Fibroblast of skin of left quadriceps (primary cell): Measurements from ENCODE around the gene MRLN.
"Not testable (repeated sequence)": the region's sequence is repeated elsewhere in the genome, so short reads cannot be mapped to it uniquely, and the experiment has no call there.

Experiments
- DNase-seq, 2 experiments: peaks; one replicate each; pipeline ENCODE4 v3.0.0-alpha.2; 2013; ENCODE audit warnings: low read depth in 2 of 2

The MRLN gene

DNA sequence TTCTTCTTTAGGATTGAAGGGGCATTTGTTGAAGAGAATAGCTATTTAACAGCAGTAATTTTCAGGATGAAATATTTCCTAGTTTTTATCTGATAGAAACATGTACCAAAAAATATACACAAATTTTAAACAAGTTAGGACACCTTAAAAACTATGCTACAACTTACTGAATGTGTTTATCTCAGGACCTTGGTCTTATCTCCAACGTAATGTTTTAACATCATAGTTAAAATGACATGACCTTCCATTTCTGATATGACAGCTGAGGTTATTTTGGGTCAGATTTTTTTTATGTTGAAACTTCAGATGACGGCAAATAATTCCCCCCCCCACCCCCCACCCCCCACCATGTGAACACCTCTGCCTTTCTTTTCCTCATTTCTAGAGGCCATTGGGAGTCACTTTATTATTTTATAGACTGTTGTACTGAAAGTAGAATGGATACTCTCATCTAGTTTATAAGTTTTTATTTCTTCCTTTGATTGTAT lies 8.0 kb downstream of the MRLN start:
- DNase-seq = no peak

DNA sequence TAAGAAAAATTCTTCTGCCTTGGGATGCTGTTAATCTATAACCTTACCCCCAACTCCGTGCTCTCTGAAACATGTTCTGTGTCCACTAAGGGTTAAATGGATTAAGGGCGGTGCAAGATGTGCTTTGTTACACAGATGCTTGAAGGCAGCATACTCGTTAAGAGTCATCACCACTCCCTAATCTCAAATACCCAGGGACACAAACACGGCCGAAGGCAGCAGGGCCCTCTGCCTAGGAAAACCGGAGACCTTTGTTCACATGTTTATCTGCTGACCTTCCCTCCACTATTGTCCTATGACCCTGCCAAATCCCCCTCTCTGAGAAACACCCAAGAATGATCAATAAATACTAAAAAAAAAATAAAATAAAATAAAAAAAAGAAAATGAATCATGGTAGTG lies 8.5 kb downstream of the MRLN start:
- not testable (repeated sequence) for DNase-seq

DNA sequence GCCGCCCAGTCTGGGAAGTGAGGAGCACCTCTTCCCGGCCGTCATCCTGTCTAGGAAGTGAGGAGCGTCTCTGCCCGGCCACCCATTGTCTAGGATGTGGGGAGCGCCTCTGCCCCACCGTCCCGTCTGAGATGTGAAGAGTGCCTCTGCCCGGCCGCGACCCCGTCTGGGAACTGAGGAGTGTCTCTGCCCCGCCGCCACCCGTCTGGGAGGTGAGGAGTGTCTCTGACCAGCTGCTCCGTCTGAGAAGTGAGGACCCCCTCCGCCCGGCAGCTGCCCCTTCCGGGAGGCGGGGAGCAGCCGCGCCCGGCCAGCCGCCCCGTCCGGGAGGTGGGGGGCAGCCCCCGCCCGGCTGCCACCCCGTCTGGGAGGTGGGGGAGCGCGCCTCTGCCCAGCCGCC lies 9.1 kb downstream of the MRLN start:
- not testable (repeated sequence) for DNase-seq

DNA sequence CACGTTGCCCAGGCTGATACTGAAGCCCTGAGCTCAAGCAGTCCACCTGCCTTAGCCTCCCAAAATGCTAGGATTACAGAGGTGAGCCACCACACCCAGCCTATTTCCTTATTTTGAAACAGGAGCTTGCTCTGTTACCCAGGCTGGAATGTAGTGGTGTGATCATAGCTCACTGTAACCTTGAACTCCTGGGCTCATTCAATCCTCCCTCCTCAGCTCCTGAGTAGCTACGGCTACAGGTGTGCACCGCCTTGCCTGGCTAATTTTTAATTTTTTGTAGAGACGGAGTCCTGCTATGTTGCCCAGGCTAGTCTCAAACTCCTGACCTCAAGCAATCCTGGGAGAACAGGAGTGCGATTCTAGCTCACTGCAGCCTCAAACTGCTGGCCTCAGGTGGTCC lies 11.7 kb downstream of the MRLN start:
- no peak for DNase-seq

DNA sequence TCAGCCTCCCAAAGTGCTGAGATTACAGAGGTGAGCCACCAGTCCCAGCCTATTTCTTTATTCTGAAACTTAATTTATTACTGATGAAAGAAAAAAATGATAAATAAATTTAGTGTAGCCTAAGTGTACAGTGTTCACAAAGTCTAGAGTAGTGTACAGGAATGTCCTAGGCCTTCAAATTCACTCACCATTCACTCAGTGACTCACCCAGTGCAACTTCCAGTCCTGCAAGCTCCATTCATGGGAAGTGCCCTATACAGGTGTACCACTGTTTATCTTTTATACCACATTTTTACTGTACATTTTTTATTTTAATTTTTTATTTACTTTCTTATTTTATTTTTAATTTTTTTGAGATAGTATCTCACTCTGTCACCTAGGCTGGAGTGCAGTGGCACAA lies 12.2 kb downstream of the MRLN start:
- no peak for DNase-seq

DNA sequence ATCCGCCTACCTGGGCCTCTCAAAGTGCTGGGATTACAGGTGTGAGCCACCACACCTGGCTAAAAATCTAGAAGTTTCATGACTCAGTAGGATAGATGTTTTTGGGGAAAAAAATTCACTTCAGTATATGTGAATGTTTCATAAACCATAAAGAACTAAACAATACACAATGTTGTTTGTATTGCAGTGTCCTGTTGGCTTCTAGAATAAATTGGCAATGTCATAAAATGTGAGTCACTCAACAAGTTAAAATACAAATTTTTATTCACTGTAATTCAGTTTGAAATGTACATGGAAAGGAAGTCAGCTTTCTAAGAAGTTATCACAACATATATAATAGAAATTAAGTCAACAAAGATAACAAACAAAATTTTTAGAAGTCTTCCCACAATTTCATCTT lies 16.5 kb downstream of the MRLN start:
- DNase-seq = no peak

DNA sequence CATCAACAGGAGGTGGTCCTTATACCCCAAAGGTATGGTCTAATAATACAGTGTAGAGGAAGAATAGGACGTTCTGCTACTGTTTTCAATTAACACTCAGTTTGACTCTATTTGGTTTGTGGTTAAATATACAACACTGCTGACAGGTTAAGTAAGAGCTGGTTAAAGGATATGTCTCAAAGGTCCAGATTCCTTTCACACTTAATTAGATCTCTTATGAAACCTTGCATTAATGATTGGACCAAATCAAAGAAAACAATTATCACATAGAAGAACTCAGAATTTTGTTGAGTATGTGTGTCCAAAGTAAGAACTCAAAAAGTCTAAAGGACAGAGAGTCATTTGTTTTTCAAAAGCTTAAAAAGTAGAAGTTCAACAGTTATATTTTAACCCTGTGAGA lies 18.0 kb downstream of the MRLN start:
- no peak for DNase-seq

DNA sequence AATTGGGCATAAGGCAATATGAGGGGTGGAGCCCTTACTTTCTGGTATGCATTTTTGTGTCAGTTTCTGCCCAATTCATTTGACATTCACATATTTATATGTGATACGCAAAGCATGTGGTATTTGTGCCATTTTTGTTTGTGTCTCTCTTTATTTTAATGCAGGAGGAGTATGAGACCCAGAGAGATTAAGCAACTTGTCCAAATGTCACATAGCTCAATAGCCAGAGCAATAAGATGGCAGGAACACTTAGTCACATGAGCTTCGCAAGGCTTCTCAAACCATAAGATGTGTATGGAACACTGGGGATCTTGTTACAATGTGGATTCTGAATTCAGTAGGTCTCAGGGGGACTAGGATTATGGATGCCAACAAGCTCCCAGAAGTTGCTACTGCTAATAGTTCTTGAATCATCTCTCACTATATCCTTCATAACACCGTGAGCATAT lies 19.2 kb downstream of the MRLN start:
- DNase-seq = no peak

DNA sequence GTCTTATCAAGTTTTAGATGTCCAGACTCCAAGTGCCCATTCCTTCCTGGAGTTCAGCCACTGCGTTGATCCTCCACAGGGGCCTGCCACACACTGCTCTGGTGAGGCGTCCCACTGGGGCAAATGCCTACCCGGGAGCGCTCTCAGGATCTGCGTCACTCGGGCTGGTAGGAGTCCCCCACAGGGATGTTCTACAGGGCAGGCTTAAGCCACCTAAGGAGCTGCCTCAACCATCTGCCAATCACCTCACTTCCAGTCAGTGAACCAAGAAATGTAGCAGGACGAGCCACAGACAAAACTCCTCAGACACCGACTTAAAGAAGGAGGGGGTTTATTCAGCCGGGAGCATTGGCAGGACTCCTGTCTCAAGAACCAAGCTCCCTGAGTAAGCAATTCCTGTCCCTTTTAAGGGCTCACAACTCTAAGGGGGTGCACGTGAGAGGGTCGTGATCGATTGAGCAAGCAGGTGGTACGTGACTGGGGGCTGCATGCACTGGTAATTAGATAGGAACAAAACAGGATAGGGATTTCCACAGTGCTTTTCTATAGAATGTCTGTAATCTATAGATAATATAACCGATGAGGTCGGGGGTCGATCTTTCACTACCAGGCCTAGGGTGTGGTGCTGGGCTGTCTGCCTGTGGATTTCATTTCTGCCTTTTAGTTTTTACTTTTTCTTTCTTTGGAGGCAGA lies 19.8 kb downstream of the MRLN start:
- not testable (repeated sequence) for DNase-seq

DNA sequence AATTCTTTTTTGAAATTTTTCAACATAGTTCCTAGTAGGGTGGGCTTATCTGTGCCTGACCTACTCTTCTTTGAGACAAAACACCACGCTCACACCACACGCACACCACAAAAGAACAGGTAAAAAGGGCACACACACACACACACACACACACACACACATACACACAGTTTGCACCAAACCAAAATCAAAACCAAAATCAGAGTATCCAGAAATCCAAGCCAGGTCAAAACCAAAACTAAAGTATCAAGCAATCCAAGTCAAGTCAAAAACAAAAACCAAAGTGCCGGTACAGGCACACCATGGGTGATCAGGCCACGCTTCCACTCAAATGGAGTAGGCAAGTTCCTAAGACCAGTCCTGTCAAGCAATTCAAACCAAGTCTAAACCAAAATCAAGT lies 20.4 kb downstream of the MRLN start:
- DNase-seq = not testable (repeated sequence)

DNA sequence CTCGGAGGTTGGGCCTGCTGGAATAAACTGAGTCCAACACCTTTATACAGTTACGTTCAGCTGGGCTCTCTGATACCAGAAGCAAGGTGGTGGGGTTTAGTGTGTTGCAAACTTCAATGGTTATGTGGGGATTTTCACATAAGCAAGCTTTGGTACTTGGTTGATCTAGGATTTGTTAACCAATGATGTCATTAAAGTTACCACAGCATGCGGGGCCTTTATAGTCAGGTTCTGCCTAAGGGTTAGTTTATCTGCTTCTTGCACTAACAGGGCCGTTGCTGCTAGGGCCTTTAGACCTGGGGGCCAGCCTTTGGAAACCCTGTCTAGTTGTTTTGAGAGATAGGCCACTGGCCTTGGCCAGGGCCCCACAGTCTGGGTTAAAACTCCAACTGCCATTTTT lies 24.1 kb downstream of the MRLN start:
- not testable (repeated sequence) for DNase-seq

DNA sequence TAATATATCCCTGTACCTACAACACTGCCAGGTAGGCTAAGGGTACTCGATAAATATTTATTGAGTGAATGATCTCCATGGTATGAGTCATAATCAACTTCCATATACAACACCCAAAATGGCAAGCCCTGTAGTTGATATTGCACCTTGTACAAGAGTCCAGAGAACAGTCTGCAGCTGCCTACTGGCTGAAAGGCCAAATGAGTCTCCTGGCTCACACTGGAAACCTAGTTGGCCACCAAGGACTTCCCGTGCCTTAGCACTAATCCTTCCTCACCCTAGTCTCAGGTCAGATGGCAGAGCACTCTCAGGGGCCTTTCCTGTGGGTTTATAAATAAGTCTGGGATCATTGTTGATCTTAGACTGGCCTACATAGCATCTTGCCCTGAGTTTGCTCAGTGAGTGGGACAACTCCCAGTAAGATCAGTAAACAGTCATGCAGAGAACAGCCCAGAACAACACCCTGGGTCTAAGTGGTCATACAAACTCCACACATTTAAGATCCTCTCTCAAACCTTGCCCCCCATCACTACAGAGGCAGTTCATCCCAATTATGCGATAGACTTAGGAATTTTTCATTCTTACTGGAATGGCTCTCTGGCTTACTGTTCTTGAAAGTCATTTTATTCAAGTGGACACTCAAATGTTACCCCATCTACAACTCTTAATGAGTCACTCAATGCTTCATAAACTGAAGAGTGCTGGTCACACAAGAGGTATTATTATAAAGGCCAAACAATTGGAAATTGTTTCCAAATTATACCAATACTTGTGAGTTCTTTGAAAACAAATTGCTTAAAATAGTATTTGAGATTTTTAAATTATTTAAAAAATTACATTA lies 28.9 kb downstream of the MRLN start:
- DNase-seq = no peak

DNA sequence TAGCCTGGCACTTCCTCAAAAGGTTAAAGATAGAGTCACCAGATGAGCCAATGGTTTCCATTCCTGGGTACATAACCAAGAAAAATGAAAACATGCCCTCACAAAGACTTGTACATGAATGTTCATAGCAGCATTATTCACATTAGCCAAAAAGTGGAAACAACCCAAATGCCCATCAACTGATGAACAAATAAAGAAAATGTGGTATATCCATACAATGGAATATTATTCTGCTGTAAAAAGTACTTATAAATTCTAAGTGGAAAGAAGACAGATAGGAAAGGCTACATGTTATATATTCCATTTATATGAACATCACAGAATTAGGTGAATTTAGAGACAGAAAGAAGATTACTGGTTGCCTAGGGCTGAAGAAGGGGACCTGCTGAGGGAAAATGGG lies 32.9 kb downstream of the MRLN start:
- no peak for DNase-seq

DNA sequence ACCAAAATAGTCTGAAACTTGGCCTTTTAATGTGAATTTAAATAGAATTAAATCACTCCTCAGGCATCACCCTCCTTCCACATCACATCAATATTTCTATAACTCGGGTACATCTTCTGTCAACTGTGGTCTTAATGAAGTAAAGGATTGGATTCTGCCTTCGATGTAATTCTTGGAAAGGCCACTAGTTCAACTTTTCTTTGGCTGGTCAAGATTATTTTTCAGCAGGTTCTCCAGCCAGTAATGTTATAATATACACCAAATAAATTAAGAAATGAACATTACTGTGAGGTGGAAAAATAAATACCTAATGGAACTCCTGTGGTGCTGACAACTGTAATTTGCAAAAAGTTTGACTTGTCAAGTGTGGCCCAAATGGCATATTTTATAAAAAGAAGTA lies 33.9 kb downstream of the MRLN start:
- no peak for DNase-seq

DNA sequence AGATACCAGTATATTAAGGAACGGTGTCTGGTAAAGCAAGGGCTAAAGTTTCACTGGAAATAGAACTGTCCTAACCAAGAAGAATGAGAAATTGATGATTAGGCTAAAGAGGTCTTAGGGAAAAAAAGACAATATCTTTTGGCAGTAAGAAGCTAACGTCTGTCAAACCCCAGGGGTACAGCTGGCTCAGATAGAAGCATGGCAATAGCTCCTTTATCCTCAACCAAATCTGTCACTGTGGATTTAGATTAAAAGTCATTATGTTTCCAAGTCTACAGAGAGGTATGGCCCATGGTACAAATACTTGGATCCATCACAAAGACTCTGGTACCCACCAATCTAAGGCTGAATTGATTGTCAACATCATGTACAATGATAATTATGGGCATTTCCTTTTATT lies 35.0 kb downstream of the MRLN start:
- no peak for DNase-seq

DNA sequence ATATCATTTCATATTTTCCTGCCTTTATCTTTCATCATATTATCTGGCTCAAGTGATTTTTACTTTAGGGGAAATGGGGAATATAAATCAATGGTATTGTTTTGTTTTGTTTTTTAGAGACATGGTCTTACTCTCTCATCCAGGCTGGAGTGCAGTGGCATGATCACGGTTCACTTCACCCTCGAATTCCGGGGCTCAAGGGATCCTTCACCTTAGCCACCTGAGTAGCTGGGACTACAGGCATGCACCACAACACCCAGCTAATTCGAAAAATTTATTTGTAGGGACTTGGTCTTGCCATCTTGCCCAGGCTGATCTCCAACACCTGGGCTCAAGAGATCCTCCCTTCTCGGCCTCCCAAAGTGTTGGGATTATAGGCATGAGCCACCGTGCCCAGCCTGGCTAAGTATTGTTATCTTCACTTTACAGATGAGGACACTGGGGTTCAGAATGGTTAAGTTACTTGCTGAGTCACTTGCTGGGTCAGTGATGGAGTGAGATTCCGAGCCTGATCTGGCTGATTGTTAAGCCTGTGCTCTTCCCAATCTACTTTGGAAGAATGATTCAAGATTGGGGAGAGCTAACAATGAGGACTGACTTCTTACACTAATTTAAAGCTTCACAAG lies 39.9 kb downstream of the MRLN start:
- DNase-seq = no peak

DNA sequence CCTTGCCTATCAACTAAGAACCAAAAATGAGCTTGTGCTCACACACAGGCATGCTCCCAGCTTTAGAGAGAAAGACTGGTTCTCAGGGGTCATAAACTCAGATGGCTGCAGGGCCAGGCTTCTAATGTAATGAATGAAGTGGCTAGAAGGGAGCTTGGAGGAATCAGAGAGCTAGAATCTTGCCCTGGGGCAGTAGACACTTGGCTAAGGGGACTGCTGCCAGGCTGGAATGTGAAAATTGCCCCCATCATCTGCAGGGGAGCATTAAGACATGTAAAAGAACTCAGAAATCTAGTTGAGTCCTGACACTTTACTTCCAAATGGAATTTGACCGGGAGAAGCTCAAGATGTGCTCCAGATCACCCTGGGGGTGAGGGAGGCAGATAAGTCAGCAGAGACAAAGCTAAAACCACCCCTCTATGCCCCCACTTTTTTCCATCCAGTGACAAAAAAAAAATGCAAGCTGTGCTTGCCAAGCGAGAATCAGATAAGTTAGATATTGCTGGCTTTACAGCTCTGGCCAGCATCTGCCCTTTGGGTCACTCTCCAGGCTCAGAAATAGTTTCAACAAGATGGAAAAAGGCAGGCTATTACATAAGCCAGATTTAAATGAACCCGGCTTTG lies 41.3 kb downstream of the MRLN start:
- no peak for DNase-seq

DNA sequence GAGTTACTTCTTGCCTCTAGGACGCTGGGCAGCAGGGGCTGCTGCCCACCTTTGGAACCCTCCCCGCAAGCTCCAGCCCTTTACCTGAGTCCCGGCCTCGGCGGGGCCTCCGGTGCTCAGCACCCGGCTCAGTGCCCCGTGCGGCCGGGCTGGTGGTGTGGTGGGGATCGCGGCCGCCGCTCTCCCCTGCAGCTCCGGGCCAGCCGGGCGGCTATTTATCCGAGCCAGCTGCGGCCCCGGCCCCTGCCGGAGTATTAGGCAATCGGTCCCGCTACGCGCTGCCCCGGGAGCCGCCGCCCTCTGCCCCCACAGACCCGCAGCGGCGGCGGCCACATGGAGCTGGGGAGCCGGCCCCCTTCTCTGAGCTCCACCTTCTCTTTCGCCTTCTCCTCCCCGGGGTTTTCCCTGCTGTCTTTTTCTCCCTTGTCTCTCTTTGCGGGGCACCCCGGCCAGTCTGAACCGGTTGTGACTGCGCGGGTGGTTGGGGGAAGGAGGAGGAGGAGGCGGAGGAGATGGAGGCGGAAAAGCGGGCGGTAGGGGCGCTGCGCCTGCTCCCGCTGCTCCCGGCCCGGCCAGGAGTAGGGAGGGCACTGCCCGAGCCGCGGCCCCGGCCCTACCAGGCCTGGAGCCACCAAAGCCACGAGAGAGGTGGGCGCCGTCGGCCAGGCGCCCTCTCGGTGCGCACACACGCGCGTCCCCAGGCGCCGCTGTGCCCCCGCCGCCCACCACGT lies 43.7 kb downstream of the MRLN start, which contains the start of gene SLC16A9:
Gene SLC16A9 (minus strand): TSS at position 456 of the 731 bp plus-strand sequence. CDS start 25,559 bp downstream, outside the sequence.
- DNase-seq = peak; percentile 5 to 12

DNA sequence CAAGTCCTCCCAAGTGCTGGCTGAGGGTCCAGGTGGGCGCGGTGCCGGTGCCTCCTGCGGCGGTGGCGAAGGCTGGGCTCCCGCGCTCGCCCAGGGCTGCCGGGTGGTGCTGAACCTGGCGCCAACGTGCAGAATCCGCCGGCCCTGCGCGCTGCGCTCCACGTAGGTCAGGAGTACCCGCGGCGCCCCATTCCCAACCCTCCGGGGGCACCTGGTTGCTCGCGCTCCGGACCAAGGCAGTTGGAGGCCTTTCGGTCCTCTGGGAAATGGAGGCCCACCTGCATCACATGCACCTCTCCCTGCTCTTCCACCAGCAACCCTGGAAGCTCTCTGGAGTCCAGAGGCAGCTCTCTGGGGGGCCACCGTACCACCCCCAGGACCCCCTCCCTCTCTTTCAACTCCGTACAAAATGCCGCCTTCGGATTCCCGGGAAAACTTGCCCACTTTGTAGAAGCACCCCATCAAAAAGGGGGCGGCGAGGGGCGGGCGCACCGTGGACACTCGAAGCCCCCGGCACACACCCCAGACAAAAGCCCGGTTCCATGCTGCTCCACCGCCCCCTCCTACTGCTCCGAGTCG lies 44.4 kb downstream of the MRLN start:
- DNase-seq = no peak

DNA sequence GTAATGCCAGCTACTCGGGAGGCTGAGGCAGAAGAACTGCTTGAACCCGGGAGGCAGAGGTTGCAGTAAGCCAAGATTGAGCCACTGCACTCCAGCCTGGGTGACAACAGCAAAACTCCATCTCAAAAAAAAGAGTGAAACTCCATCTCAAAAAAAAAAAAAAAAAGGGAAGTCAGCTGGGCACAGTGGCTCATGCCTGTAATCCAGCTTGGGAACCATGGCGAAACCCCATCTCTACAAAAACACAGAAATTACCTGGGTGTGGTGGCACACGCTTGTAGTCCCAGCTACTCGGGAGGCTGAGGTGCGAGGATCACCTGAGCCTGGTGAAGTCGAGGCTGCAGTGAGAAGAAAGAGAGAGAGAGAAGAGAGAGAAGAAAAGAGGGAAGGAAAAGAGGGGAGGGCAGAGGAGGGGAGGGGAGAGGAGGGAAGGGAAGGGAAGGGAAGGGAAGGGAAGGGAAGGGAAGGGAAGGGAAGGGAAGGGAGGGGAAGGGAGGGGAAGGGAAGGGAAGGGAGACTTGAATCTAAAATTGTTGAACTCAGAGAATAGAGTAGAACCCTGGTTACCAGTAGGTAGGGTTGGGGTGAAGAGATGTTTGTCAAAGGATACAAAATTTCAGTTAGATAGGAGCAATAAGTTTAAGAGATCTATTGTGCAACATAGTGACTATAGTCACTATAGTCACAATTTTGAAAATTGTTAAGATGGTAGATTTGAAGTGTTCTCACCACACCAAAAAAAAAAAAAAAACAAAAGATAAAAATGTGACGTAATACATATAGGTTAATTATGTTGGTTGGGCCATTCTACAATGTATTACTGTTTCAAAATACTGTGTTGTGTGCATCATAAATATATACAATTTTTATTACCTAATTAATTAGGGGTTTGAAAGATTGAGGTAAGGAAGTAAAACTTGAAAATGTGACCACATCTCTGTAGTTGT lies 46.1 kb downstream of the MRLN start:
- no peak for DNase-seq
